NCI-H187 treated with DMSO at 0.1 percent for 48 hours (cell line): ENCODE results near the gene RUNX1.
A peak's percentile ranks its signal among the peaks of the same experiment; 100 is the strongest.
"Not testable (repeated sequence)": the region's sequence is repeated elsewhere in the genome, so short reads cannot be mapped to it uniquely, and the experiment has no call there.

Experiments used
- DNase-seq: peaks from one replicate; lab custom pipeline; 2025; lab: John Stamatoyannopoulos, UW

Gene RUNX1

DNA sequence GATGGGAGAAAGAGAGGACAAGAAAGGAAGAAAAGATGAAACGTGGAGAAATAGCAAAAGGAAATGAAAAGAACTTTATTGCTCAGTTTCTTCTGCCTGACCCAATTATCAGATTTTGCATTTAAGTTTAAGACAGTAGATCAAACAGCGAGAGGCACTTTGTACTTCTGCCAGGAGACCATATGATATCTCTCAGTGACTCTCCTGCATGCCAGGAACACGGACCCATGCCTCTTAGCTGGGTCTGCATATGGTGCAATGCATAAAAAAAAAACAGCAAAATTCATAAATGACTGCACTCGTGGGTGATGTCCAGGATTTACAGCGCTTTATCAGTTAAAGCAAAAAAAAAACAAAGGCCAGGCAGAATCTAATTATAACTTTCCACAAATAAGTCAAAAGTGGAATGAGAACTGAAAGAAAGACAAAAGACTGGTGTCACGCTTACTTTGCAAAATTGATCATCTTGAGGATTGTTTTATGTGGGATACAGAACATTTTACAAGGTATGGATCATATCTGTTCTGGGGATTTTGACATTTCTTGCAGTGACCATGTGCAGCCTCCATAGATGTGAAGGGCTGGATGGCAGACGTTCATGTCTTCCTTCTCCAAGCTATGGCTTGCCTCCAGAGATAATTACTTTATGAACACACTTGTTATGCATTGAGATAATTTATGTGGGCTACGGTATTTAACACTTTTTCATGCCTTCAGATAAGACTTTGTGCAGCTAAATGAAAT is 79.5 kb downstream of the RUNX1 start:
- no peak for DNase-seq

DNA sequence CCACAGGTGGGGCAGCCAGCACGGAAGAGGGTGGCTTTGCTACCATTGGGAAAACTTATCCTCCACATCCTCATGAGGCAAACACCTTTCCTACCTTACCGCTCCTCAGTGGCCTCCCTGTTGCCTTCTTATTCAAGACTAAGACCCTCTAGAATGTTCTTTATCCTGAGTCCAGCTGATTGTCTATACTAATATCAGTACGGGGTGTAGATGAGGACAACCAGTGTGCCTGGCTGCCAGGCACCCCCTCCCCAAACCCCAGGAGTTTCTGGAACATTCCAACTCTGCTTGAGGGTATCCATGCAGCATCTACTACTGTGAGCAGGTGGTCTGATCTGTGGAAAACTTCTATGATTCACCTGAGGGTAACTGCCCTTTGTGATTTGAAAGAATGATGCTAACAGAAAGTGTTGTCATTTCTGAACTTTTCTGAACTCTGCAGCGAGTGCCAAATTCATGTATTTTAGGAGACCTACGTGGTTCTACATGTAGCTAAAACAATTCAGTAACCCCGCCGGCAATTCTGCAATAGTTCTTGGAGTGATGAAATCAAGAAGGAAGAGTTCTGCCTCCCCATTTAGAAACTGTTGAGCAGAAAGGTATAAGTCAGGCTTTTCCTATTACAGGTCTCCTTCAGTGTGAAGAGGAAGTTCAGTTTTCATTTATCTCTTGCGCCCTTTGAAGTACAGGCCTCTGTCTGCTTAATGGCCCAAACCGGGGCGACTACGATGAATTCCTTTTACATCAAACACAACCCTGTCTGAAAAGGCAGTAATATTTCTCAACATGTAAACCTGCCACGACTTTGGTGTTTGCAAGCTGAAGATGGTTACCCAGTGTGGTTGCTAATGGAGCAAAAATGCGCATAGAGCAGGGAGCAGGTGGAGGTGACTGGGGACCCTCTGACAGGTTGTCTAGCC is 80.4 kb downstream of the RUNX1 start:
- DNase-seq = no peak

DNA sequence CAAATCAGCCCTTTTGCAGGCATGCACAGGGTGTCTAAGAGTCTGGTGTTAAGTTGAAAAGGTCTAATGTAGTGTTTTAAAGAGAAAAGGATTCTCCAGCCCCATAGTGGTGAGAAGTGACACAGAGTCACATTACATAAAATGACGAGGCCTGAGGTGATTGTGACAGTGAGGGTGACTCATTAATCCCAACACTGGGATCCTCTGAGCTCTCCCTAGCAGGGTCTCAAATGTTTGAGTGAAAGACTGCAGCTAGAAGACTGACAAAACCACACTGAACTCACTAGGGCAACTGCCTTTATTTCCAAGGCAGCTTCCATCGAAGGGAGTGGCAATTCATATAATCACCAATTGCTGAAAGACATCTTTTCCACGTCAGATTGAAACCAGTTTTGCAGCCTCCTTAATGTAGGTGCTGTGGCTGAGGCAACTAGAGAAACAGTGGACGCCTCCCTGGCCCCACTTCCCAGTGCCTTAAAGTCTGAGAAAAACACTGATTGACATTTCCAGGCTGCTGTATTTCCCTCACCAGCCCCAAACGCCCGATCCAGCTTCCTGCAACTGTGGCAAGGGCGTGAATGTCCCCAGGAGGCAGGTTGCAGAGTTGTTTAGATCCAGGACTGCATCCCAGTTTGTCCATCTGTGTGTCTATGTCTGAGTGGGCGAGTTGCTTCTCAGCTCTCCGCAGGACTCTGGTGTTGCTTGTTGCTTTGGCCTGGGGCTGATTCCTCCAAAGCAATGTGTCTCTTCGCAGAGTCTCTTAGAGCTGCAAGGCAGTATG is 81.4 kb downstream of the RUNX1 start:
- no peak for DNase-seq

DNA sequence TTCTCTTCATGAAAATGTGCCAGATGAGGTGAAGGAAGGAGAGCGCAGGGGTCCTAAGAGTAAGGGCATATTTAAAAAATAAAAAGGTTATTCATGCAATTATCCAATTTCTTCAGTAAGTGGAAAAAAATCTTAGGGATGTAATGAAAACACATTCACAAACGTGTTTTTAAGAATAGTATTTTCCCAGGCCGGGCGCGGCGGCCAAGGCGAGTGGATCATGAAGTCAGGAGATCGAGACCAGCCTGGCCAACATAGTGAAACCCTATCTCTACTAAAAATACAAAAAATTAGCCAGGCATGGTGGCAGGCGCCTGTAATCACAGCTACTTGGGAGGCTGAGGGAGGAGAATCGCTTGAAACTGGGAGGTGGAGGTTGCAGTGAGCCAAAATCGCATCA is 82.2 kb downstream of the RUNX1 start:
- DNase-seq = not testable (repeated sequence)

DNA sequence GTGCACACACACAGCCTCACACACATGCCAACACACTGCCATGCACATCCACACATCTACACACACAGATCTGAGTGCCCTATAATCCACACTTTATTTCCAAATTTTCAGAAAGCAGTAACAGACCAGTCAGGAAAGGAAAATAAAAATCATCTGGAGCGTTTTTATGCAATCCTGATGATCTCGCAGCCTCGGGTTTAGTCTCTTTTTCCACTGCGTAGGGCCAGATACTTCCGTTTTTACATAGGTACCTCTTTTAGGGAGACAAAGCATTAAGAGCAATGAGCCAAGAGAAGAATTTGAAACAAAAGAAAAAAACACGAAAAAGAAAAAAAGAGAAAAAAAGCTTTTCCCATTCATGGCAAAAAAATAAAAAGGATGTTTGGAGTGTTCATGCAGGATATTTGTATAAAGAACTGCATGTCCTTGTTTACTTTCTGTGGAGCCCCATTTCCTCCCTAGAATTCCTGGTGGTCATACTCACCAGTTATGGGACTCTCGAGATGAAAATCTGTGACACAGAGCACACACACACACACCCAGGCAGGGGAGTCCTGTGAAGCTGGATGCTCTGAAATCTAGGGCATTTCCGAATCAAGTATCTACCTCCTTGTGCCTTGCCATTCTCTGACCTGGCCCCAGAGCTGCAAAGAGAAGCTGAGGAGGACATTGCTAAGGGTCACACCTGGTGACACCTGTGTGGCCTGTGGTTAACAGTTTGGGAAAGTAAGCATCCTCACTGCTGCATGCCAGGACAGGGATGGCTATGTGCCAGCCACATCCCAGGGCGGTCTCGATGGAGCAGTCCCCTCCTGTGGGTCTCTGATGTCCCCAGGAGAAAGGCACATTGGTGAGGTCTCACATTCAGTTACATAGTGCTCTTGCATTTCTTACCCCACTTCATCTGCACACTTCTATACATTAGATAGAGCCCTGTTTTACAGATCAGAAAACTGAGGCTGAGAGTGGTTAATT is 83.6 kb downstream of the RUNX1 start:
- no peak for DNase-seq

DNA sequence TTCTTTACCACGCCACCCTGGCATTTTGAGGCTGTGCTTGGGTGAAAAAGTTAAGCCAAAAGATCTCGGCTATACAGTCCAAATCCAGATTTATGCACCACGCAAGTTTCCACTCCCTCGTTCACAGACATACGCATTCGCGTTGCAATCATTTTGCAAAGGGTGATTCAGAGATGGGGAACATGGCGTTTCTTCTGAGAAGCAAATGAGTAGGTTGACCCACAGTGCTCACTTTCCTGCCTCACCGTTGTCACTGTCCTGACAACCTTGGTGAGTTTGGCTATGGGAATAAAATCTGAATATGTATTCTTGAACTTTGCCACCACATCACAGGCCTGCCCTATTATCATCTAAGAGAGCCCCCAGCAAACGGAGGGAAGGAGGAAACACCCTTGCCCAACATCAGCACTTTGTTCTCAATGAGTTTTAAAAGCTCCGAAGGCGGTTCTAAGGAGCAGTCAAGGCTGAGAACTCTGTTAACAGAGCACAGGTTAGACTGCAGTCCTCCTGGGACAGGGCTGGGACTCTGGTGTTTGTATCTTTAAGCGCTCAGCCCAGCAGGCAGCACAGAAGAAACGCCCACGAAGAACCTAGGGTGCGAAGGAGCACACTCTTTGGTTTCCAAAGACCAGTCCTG is 86.4 kb downstream of the RUNX1 start:
- DNase-seq = no peak

DNA sequence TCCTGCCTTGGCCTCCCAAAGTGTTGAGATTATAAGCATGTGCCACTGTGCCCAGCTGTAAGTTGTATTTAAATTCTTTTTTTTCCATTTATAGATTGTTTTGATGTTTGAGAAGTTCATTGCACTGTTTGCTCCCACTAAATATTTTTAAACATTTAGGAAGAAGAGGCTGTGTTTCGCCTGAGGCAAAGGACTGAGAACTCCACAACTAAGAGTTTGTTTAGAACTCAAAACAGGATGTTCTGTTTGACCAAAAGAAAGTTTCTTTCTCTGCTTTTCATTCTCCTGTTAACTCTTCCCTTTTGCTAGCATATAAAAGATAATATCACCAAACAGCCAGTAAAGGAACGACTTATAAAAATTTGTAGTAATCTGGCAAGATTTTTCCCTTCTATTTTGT is 87.0 kb downstream of the RUNX1 start:
- DNase-seq = no peak

DNA sequence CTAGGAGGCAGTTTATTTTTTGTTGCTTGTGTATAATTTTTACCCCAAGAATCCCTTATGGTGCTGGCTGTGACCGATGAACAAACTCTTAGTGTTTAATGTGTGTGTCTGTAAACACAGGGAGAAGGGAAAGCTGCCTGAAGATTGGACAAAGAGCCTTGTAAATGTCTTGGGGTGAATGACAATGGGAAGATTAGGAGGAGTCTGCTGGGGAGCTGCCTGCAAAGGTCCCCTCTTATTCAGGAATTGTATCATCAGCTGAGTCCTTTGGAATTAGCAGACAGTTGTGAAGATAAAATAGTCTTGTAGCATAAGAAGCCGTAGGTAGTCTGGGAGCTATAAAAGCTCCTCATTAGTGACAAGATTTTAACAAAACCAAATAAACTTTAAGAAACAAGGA is 88.4 kb downstream of the RUNX1 start:
- no peak for DNase-seq

DNA sequence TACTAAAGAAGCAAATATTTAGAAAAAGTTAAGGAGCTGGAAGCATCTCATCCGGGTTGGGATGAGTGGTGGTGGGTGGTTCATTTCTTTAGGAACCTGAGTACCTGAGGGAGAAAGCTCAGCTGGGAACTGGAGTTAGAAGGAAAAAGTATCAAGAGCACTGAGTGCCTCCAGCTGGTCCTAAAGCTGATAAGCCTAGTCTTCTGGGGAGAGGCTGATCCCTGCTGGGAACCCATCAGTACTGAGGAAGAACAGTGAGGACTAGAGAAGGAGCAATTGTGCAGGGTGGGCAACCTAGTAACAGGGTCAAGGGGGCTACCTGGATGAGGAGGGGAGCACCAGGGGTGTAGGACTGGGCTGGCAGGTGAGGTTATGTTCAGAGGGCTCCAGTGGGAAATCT is 89.5 kb downstream of the RUNX1 start:
- no peak for DNase-seq

DNA sequence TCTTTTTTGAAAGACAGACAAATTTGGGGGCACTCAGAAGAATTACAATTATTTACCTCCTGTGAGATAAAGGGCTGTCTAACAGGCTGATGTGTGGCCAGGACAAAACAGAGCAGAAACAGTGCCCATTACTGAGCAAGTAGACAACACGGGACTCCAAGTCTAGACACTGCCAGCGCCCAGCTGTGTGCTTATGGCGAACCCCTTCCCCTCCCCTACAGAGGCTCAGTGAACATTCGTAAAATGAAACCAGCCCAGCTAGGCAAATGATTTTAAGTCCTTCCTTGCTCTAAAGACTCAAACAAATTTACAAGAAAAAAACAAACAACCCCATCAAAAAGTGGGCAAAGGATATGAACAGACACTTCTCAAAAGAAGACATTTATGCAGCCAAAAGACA is 91.1 kb downstream of the RUNX1 start:
- DNase-seq = no peak

DNA sequence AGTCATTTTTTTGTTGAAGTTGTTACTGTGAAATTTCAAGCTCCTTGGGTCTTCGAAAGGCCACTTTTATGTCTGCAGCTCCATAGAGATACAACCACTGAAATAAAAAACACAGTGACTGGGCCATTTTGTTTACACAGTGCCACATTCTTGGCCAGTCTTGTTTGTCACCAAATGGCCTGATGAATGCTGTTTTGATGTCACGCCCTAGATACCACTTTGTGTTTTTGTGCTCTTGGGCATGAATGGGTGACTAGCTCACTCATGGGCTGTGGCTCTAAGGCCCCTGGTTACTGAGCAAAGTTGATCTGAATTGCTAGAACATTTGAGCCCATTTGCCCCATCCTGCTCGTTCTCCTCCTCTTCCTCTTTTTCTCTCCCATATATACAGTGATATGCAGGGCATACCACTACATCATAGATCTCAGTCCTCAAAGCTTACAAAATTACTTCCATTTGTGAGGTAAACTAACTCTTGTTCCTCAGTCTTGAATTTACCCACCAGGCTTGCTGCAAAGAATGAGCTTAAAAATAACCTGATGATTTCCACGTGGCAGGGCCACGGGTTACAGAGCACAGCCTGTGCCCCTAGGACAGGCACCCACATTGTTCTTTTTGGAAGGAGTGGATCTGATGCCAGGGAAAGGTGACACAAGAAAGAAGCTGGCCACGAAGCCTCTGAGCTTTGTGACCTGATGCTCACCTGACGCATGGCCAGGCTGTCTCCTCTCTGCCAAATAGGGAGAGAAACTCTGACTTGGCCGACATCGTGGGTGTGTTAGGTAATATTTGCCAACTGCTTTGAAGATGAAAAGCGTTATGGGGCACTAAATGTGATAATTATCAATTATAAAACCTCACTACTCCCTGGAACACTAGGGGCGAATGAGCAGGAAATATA is 92.4 kb downstream of the RUNX1 start:
- no peak for DNase-seq

DNA sequence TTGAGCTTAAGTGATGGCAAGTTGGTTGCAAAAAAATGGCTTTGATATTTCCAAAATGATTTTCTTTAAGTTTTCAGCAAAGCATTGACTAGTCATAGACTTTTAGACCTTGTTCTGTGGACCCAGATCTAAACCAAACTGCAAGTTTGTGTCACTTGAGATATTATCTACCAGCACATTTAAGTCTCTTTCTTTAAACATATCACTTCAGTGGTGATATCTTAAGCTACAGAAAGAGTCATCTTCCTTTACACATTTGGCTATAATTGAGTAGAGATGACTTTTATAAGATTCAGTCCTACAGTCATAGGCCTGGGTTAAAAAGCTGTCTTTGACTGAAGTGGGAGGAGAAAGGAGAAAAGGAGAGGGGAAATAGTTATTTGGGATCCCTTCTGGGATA is 95.2 kb downstream of the RUNX1 start:
- no peak for DNase-seq

DNA sequence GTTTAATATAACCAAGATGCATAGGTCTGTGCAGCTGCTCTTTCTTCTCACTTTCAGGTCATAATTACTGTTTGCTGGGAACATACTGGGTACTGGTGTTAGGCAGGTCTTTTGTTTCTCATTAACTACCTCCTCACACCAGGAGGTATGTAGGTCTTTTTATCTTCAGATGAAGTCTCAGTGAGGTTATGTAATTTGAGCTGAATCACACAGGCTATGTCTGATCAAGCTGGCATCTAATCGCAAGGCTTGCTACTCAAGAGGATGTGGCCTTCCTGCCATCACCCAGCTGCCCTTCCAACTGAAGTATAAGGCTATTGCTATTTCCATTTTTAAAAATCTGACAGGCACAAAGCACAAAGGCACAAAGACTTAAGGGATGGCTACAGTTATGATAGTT is 96.4 kb downstream of the RUNX1 start:
- DNase-seq = peak; percentile 74

DNA sequence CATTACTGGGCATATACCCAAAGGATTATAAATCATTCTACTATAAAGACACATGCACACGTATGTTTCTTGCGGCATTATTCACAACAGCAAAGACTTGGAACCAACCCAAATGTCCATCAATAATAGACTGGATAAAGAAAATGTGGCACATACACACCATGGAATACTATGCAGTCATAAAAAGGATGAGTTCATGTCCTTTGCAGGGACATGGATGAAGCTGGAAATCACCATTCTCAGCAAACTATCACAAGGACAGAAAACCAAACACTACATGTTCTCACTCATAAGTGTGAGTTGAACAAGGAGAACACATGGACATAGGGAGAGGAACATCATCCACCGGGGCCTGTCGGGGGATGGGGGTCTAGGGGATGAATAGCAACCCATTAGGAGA is 97.2 kb downstream of the RUNX1 start:
- not testable (repeated sequence) for DNase-seq

DNA sequence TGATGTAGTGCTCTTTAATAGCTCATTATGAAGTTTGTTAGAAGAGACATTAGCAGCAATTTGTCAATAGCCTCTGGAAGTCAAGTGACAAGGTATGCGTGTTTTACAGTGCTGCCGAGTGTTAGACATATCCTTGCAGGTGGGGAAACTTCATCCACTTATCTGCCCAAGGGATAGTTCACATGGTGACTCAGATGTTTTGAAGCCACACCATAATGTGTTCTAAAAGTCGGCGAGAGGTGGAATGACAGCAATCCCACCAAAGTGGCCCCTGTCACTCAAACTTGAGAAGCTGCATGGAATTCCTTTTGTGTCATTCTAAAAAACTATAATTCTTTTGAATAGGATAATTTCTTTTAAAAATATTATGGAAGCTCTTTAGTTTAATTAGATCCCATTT is 98.1 kb downstream of the RUNX1 start:
- DNase-seq = no peak

DNA sequence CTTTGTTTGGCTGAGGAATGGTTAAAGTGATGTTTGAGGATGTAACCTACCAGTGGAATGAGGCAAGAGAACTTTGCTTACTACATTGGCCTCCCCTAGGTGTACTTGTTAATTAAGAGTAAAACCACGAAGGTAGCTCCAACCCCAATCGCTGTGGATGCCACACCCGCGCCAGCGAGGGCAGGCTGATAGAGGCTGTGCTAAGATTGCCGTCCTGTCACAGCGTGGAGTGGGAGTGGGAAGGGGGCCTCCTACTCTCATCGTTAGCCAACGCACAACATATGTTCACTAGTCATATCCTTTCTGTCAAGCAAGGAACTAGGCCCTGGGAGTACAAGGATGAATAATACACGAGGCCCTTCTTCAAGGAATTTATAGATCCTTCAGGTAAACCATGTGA is 99.6 kb downstream of the RUNX1 start:
- no peak for DNase-seq

DNA sequence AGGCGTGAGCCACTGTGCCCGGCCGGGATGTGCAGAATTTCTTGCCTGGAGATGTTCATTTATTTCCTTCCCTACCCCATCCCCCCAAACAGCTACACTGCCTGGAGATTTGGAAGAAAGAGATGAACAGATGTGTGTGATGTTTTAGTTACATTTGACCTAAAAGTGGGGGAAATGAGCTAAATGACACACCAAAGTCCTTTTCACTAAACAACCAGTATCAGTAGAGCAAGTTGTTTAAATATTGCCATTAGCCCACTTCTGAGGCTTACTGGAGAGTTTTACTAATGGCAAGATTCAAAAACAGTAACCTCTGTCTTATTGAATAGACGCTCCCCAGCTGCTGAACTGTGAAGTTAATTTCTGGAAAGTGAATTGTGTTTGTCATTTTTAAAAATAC is 100.1 kb downstream of the RUNX1 start:
- no peak for DNase-seq

DNA sequence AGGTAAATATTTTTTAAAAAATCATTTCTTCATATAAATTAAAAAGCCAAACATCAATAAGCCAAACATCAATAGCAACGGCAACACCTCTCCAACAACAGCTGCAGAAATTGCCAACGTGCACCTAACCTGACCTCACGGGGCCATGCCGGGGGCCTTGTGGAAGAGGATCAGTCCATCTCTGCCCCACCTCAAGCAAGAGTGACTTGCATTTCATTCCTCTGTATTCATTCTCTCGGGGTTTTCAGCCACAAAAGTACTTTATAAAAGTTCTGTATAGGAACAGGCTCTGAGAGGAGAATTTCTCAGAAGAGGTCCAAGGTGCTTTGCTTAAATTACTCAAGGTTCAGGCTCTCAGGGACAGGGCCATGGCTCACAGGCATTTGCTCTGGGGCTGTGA is 100.9 kb downstream of the RUNX1 start:
- DNase-seq = no peak

DNA sequence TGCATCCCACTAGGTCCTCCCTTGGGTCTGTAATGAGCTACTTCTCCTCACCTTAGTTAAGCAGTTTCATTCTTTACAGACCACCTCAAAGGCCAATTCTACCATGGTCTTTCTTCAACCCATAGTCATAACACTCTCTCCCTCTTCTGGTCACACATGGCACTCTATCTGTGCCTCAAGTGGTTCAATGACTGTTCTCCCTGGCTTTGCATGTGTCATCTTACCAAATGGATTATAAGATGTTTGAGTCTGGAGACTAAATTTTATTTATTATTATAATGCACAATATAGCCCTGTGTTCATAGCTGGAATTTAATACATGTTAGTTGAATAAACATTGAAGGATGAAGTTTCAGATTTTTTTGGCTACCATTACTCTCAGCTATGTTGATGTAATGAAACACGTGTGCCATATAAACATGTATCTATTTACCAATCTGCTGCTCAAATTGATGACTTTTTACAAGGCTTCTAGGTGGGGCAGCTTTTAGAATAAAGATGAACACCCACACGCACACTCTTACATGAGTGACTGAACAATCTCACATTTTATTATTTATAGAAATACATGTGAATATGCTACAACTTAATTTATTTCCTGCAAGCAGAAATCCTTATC is 102.1 kb downstream of the RUNX1 start:
- DNase-seq = no peak
